ENCODE data around the gene CEP68.

CEP68 gene

DNA sequence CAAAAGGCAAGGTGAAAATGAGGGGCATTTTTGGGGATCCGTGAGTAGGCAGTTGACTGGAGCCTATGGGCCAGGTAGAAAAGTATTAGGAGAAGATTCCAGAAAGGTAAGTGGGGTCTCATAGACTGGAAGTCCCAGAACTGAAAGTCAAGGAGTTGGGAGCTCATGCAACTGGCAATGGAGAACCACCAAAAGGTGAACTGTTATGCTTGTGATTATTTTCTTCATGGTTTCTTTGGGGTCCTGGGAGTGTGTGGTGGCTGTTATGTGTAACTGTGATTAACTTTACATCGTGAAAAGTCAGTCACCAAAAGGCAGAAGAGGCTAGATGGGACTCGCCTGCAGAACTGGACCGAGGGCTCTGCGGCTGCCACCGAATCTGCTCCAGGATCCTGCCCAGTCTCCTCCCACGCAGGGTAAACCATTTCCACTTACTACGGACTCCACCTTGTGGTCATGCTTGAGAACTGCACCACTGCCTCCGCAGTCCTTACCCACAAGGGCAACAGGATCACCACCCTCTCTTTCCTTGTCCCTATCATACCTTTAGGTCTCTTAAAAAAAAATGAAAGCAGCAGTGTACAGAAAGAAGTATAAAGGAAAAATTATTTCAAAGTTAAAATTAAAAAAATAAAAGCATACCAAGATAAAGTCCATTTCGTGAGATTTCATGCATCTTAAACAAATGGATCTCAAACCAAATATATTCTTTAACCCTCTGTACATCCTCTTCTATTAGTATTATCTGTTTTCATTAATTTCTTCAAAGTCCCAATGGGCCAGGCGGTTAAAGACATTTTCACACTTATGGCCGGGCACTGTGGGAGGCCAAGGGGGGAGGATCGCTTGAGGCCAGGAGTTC is 15.6 kb upstream of the CEP68 start:
- peak; percentile 82 for FAIRE-seq
- DNase-seq (ENCODE audit: insufficient read length, low spot score): peak; percentile 37
- no peak for TF ChIP-seq SPI1 (IDR thresholded peaks at IDR 0.05; ENCODE audit: low read depth, low read length)
- 0 out of 2 replicates have a peak, but pooled peaks have one; percentile 34 for TF ChIP-seq POLR2A (IDR thresholded peaks at IDR 0.05; ENCODE audit: low read depth, low read length)

DNA sequence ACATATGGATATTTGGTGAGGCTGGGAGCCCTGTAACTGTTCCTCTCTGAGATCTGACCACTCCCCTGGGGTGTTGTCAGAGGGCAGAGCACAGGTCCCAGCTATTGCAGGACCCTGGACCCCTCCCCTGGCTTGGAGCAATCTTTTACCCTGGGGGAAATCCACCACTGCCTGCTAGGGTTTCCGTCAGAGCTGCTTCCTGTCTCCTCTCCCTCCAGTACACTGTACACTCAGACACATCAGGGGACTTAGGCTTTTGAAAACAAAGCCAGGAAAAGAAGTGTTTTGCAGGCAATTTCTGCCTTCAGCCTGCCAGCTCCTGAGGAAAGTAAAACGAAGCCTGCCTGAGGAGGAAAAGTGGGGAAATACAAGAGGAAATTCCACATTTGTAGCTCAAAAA is 13.2 kb upstream of the CEP68 start:
- TF ChIP-seq POLR2A (IDR thresholded peaks at IDR 0.05; ENCODE audit: low read depth, low read length) (no peak), POU2F2 (IDR thresholded peaks at IDR 0.05; ENCODE audit: low read depth, low read length) (no peak), SPI1 (IDR thresholded peaks at IDR 0.05; ENCODE audit: low read depth, low read length) (no peak), TAF1 (IDR thresholded peaks at IDR 0.05; ENCODE audit: low read depth, low read length) (no peak), PAX5 (IDR thresholded peaks at IDR 0.05; ENCODE audit: insufficient read depth, low read length, severe bottlenecking) (no peak), POLR2AphosphoS5 (IDR thresholded peaks at IDR 0.05; ENCODE audit: low read depth, low read length) (no peak)
- DNase-seq (ENCODE audit: insufficient read length, low spot score) (no peak), FAIRE-seq (no peak)

DNA sequence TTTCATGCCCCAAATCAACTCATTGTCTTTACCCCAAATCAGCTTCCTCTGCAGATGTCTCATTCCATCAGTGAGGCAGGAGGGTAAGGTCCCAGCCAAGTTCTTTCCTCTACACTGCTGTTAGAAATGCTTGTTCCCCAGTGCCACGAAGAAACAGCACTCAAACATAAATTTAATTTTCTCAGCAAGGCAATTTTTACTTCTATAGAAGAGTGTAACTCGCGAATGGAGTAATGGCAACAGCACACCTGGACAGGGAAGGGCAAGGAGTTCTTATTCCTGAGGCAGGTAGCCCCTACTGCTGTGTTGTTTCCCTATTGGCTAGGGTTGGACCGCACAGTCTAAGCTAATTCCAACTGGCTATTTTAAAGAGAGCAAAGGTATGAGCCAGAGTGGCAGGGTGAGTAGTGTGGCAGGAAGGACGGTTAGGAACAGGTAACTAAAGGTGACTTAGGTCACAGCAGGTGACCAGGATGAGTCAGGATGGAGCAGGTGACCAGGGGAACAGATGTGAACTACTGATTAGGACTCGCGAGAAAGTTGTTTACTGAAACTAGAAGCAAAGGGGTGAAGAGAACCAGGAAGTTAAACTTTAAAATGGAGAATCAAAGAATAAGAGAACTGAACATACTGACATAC is 12.0 kb upstream of the CEP68 start:
- TF ChIP-seq POLR2A (IDR thresholded peaks at IDR 0.05; ENCODE audit: low read depth, low read length) (no peak), SPI1 (IDR thresholded peaks at IDR 0.05; ENCODE audit: low read depth, low read length) (no peak), POLR2AphosphoS5 (IDR thresholded peaks at IDR 0.05; ENCODE audit: low read depth, low read length) (no peak), POU2F2 (IDR thresholded peaks at IDR 0.05; ENCODE audit: low read depth, low read length) (no peak), TAF1 (IDR thresholded peaks at IDR 0.05; ENCODE audit: low read depth, low read length) (no peak), PAX5 (IDR thresholded peaks at IDR 0.05; ENCODE audit: insufficient read depth, low read length, severe bottlenecking) (no peak)
- FAIRE-seq: peak; percentile 9
- no peak for DNase-seq (ENCODE audit: insufficient read length, low spot score)

DNA sequence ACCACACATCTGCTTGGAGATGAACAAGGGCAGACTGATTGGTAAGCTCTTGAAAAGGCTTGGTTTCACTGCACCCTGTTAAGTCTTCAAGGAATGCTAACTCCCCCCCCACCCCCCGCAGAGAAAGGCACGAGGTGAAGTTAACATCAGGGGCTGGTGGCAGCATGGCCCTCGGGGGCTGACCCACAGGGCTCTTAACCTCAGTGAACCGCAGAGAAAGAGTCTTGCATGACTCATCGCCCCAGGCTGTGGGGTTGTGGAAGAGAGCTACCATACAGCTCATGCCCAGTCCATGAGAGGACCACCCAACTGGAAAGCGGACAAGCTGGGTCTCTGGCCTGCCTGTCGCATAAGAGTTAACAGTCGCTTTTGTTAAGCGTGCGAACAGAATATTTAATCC is 10.6 kb upstream of the CEP68 start:
- FAIRE-seq (no peak), DNase-seq (ENCODE audit: insufficient read length, low spot score) (no peak)
- no peak for TF ChIP-seq POLR2A (IDR thresholded peaks at IDR 0.05; ENCODE audit: low read depth, low read length)
- TF ChIP-seq SPI1 (IDR thresholded peaks at IDR 0.05; ENCODE audit: low read depth, low read length): no peak
- TF ChIP-seq POU2F2 (IDR thresholded peaks at IDR 0.05; ENCODE audit: low read depth, low read length): no peak
- no peak for TF ChIP-seq PAX5 (IDR thresholded peaks at IDR 0.05; ENCODE audit: insufficient read depth, low read length, severe bottlenecking)
- TF ChIP-seq POLR2AphosphoS5 (IDR thresholded peaks at IDR 0.05; ENCODE audit: low read depth, low read length): no peak
- no peak for TF ChIP-seq TAF1 (IDR thresholded peaks at IDR 0.05; ENCODE audit: low read depth, low read length)

DNA sequence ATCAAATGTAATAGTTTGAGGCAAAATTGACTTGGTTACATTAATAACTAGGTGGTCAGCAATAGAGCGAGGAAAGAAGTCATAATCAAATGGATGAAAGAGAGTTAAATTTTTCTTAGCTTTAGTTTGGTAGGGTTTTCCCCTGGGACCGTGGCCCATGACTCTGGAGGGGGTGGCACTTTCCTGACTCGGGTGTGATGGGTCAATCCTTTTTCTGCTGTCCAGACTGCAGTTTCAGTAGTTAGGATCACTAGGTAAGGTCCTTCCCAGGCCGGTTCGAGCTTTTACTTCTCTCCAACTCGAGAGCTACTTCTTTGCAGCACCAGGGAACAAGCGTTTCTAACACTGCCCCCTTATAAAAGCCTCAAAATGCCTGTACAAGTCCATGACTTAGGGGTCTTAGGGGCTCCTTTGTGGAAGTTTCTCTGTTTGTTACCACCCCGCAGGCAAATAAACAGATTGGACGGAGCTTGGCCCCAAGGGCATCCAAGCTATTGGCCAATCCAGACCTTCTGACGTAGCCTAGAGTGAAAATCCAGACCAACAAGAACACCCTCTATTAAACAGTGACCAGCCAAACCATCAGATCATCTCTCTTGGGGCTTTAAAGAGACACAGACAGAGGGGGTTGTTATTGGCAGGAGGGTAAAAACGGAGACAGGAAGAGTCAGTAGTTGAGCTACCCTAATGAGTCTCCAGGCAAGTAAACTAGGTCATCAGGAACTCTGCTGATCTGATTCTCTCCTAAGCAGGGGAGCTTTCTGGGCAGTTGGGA is 9.4 kb upstream of the CEP68 start:
- FAIRE-seq: no peak

DNA sequence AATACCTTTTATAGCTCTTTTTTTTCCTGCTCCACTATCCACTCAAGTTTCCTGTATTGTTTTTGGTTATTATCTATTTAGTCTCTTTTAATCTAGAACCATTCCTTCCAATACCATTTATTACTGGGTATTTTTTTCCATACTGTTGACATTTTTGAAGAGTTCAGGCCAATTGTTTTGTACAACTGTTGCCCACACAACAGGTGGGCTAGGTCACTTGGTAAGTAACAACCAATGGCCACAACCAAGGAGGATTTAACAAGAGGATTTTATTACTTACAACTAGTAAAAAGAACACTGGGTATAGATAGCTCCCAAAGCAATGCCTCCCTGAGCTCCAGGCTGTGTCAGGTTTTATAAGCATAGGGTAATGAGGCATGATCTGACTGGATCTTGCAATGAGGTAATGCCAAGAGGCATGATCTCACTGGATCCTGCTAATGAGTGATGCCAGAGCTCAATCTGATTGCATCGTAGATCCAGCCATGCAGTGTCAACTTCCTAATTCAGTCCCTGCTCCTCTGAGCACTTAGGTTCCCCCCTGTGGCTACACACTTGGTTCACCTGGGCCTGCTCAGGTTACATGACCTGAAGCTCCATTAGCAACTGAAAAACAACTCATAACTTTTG is 7.1 kb upstream of the CEP68 start:
- no peak for DNase-seq (ENCODE audit: insufficient read length, low spot score)
- no peak for TF ChIP-seq POU2F2 (IDR thresholded peaks at IDR 0.05; ENCODE audit: low read depth, low read length)
- TF ChIP-seq TAF1 (IDR thresholded peaks at IDR 0.05; ENCODE audit: low read depth, low read length): no peak
- TF ChIP-seq PAX5 (IDR thresholded peaks at IDR 0.05; ENCODE audit: insufficient read depth, low read length, severe bottlenecking): no peak
- TF ChIP-seq POLR2AphosphoS5 (IDR thresholded peaks at IDR 0.05; ENCODE audit: low read depth, low read length): no peak
- TF ChIP-seq POLR2A (IDR thresholded peaks at IDR 0.05; ENCODE audit: low read depth, low read length): no peak
- no peak for TF ChIP-seq SPI1 (IDR thresholded peaks at IDR 0.05; ENCODE audit: low read depth, low read length)
- peak; percentile 5 for FAIRE-seq

More for the DNA sequence above, 9.4 kb upstream of the CEP68 start:
- TF ChIP-seq POU2F2 (IDR thresholded peaks at IDR 0.05; ENCODE audit: low read depth, low read length) (no peak), SPI1 (IDR thresholded peaks at IDR 0.05; ENCODE audit: low read depth, low read length) (no peak), PAX5 (IDR thresholded peaks at IDR 0.05; ENCODE audit: insufficient read depth, low read length, severe bottlenecking) (no peak), TAF1 (IDR thresholded peaks at IDR 0.05; ENCODE audit: low read depth, low read length) (no peak), POLR2AphosphoS5 (IDR thresholded peaks at IDR 0.05; ENCODE audit: low read depth, low read length) (no peak), POLR2A (IDR thresholded peaks at IDR 0.05; ENCODE audit: low read depth, low read length) (no peak)
- DNase-seq (ENCODE audit: insufficient read length, low spot score): no peak

DNA sequence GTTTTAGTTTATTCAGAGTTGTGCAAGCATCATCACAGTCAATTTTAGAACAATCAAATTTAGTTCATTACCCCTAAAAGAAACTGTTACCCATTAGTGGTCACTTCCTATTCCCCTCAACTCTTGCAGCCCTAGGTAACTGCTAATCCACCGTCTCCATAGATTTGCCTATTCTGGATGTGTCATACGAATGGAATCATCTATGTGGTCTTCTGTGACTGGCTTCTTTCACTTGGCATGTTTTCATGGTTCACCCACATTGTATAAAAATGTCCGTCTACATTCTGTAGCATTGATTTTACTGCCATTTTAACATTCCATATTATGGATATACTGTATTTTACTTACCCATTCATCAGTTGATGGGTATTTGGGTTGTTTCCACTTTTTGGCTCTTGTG is 5.3 kb upstream of the CEP68 start:
- DNase-seq (ENCODE audit: insufficient read length, low spot score): no peak
- TF ChIP-seq PAX5 (IDR thresholded peaks at IDR 0.05; ENCODE audit: insufficient read depth, low read length, severe bottlenecking) (no peak), POLR2A (IDR thresholded peaks at IDR 0.05; ENCODE audit: low read depth, low read length) (no peak), SPI1 (IDR thresholded peaks at IDR 0.05; ENCODE audit: low read depth, low read length) (no peak), TAF1 (IDR thresholded peaks at IDR 0.05; ENCODE audit: low read depth, low read length) (no peak), POU2F2 (IDR thresholded peaks at IDR 0.05; ENCODE audit: low read depth, low read length) (no peak), POLR2AphosphoS5 (IDR thresholded peaks at IDR 0.05; ENCODE audit: low read depth, low read length) (no peak)
- no peak for FAIRE-seq

DNA sequence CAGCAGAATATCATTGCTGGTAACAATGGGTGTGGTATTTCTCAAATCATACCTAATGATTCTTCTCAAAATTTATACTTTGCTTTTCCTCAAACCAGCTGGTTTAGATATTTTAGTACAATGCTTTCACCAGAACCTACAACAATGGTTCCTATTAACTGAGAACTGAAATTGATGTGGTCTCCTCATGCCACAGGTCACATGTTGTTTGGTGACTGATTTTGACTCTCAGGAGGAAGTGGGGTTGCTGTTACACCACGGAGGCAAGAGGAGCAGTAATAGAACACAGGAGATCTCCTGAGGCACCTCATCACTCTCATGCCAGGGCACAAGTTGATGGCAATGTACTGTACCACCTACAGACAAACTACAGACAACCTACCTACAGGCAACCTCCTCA is 3.0 kb upstream of the CEP68 start:
- FAIRE-seq (peak; percentile 98), DNase-seq (ENCODE audit: insufficient read length, low spot score) (peak; percentile 48)
- TF ChIP-seq POLR2AphosphoS5 (IDR thresholded peaks at IDR 0.05; ENCODE audit: low read depth, low read length) (peak; percentile 30; the same call in 1 of the 2 replicates), POLR2A (IDR thresholded peaks at IDR 0.05; ENCODE audit: low read depth, low read length) (peak; percentile 43; the same call in 1 of the 2 replicates), POU2F2 (IDR thresholded peaks at IDR 0.05; ENCODE audit: low read depth, low read length) (no peak; the same call in 1 of the 2 replicates), TAF1 (IDR thresholded peaks at IDR 0.05; ENCODE audit: low read depth, low read length) (no peak), SPI1 (IDR thresholded peaks at IDR 0.05; ENCODE audit: low read depth, low read length) (peak; percentile 98)

All from GM12891 (cell line).